HL-60/S4 treated with retinoic acid at 250 ng/mL for 4 days and 3 days (cell line): ENCODE data around the gene UBALD2.
"Not testable (repeated sequence)": the region's sequence is repeated elsewhere in the genome, so short reads cannot be mapped to it uniquely, and the experiment has no call there.

Source experiments
- in situ Hi-C: fragments of 300-500 bp; cut with MboI; formaldehyde crosslinking; loops from 2 replicates; pipeline ENCODE4 v1.7.0; 2022; ENCODE audit warnings: low sequenced_read_pairs

Gene UBALD2

DNA sequence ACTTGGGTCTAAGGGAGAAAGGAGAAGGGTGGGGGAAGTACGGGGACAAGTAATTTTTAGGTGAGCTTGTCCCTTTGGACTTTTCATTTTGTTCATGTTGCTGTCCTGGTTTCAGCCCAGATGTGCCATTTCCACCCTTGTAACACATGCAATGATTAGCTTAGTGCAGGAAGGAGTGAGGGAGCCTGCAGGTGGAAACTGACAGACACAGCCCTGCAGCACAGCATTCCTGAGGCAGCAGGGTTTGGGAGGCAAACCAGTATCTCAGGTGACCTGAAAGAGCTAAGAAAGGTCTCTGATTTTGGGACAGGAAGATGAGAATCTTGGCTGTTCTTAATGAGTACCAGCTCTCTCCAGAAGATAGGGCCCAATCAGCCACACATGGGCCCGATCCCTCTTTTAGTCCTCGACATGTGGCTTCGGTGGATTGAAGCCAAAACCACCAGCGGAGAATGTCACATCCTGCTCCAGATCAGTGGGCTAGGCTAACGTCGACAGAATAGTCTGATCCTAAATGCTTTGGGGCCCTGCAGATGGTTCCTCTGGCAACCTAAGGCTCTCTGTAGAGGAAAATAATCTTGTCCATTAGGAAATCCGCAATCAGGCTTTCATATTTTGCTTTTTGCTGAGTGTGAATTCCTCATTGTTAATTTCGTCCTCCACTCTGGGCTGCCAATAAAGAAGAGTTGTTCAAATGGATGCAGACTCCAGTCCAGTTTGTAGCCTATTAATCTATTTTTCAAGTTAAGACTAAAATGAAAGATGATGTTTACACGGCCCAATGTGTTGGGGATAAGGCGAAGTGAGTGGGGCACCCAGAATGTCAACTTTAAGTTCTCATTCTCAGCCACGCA lies 21.1 kb upstream of the UBALD2 start:
- in situ Hi-C loops, result no loop called here

- in situ Hi-C loops, result not testable (repeated sequence)
Measured at GRCh38 chr17:76244721-76245120, 20.4 kb upstream of the UBALD2 start.

DNA sequence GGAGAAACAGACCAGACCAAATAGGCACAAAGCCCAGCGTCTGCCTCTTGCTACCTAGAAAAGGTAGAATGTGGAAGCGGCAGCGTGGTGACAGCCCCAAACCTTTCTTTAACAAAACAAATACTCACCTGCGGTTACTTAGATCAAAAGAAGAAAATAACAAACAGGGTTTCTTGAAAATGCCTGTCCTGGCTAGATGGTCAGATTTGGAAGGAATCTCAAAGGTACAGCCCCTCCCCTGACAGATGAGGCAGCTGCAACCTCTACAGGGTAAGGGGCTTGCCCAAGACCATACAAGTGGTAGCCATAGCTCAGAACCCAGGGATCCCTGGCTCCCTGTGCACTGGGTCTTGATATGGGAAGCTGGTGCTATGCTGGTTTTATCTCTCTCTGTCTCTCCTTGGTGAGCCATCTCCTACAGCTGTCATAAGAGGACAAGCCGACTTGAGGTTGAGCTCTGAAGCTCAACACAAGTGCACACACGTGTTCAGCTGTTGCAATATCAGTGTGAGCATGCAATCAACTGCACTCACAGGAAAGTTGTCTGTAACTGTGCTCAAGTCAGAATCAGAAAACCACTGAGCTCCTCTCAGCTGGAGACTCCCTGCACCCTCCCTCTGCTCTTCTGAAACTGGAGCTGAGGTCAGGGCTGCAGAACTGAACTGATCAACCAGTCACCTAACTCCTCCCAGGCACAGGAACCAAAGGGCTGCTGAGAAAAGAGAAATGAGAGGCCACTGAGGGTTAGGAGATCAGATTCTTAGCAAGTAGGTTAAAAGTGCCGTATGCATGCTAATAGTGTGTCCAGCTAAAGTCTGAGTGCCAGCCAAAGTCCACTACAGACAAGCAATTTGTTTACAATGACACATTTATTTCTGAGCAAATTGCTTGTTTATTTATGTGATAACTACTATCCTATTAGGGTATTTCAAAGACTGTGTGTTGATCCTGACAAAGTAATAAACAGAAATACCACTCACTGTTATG lies 18.8 kb upstream of the UBALD2 start:
- in situ Hi-C loops, result no loop called here

- in situ Hi-C loops, result no loop called here
Measured at GRCh38 chr17:76247304-76247703, 17.8 kb upstream of the UBALD2 start.

DNA sequence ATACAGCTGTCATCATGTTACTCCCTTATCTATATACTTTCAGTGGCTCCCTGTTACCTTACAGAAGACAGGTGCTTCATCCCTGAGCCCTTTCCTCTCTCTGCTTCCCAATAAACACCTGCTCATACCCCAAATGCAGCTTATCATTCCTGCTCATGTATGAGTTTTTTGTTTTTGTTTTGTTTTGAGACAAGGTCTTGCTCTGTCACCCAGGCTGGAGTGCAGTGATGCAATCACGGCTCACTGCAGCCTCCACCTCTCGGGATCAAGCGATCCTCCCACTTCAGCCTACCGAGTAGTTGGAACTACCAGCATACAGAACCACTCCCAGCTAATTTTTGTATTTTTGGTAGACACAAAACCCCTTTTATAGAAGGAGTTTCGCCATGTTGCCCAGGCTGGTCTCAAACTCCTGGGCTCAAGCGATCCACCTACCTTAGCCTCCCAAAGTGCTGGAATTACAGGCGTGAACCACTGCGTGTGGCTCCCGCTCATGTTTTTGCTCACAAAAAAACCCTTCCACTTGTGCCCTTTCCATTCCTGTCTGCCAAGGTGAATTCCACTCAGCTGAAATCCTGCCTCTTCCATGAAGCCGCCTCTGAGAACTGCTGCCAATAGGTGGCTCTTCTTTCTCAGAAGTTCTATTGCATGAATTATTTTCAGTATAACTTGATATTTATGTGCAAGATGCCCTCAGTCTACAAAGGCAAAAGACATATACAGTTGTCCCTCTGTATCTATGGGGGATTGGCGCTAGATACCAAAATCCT lies 16.9 kb upstream of the UBALD2 start:
- in situ Hi-C loops, result no loop called here

- in situ Hi-C loops, result no loop called here
Measured at GRCh38 chr17:76250141-76250540, 15.0 kb upstream of the UBALD2 start.

GRCh38 chr17:76251478-76252039 lies 13.6 kb upstream of the UBALD2 start:
- in situ Hi-C loops, result no loop called here

- in situ Hi-C loops, result no loop called here
Measured at GRCh38 chr17:76252040-76252954, 12.9 kb upstream of the UBALD2 start.

- in situ Hi-C loops, result not testable (repeated sequence)
Measured at GRCh38 chr17:76252967-76253766, 12.0 kb upstream of the UBALD2 start.

- in situ Hi-C loops, result no loop called here
Measured at GRCh38 chr17:76253841-76254240, 11.3 kb upstream of the UBALD2 start.

GRCh38 chr17:76254275-76254674 lies 10.9 kb upstream of the UBALD2 start:
- in situ Hi-C loops, result no loop called here

DNA sequence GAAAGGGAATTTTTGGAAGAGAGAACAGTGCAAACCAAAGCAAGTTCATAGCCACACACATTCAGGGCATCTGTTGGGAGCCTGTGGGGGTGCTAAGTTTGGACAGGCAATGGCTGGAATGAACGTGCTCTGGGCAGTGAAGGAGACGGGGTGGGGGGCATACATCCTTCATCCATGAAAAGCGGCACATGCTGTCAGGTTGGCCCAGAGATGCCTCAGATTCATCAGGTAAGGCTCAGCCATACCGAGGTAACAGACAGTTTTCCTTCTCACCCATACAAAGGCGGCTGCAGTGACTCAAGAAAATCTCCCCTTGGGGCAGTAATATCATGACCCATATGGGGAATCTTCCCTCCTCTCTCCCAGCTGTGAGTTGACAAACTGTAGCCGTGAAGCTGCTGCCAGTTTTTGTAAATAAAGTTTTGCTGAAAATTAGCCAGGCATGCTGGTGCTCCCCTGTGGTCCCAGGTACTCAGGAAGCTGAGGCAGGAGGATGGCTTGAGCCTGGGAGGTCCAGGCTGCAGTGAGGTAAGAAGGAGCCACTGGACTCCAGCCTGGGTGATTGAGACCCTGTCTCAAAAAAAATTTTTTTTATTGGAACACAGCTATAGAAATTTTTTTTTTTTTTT lies 9.2 kb upstream of the UBALD2 start:
- in situ Hi-C loops, result no loop called here

DNA sequence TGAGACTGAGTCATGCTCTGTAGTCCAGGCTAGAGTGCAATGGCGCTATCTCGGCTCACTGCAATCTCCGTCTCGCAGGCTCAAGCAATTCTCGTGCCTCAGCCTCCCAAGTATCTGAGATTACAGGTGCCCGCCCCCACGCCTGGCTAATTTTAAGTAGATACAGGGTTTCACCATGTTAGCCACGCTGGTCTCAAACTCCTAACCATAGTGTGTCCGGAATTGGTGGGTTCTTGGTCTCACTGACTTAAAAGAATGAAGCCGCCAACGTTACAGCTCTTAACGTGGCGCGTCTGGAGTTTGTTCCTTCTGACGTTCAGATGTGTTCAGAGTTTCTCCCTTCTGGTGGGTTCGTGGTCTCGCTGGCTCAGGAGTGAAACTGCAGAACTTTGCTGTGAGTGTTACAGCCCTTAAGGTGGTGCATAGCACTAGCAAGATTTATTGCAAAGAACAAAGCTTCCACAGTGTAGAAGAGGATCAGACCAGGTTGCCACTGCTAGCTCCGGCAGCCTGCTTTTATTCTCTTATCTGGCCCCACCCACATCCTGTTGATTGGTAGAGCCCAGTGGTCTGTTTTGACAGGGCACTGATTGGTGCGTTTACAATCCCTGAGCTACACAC lies 8.6 kb upstream of the UBALD2 start:
- in situ Hi-C loops, result not testable (repeated sequence)

GRCh38 chr17:76260220-76260619 lies 4.9 kb upstream of the UBALD2 start:
- in situ Hi-C loops, result loop anchor here (10.0 kb wide), 2 partner anchors 45 to 115 kb away; partner anchors contain the start of gene FOXJ1

DNA sequence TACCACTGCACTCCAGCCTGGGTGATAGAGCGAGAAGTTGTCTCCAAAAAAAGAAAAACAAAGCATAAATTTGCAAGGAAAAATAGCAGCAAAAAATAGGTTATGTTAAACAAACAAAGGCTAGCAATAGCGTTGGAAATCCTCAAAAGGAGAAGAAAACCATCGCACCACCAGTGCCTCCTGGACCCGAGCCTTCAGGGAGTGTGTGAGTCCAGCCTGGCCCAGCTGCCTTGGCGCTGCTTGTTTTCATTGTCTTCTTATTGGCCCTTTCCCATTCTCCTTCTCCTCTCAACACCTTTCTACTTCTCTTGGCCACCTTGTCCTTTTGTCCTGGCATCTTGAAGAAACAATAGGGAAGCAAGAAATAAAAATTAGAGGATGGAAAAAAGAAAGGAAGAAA lies 4.5 kb upstream of the UBALD2 start:
- in situ Hi-C loops, result loop anchor here (10.0 kb wide), 2 partner anchors 46 to 116 kb away; partner anchors contain the start of gene FOXJ1

DNA sequence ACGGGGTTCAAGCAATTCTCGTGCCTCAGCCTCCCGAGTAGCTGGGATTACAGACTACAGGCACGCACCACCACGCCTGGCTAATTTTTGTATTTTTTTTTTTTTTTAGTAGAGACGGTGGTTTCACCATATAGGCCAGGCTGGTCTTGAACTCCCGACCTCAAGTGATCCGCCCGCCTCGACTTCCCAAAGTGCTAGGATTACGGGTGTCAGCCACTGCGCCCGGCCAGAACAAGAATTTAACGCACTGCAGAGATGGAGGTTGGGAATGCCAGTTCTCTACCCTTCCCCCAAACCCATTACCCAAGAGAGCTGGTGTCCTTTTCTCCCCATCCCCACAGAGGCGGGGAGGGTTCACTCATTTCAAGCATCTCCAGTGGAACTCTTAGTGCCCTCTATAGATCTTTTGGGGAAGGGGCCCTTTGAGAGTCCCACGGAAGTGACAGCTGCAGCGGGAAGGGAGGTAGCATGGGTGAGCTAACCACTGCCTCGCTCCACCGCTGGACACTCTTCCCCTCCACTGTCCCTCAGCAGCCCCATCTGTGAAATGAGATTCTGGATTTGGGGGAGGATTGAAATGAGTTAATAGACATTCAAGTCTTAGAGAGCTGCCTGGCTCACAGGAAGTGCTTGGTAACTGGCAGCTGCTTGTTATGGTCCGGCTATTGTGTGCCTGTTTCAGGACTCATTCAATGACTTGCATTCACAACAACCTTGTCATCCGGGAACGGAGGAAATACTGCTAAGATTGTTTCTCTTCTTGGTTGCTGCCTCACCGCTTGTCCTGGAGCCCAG lies 3.5 kb upstream of the UBALD2 start:
- in situ Hi-C loops, result loop anchor here (10.0 kb wide), 2 partner anchors 47 to 117 kb away; partner anchors contain the start of gene FOXJ1
